SIG-M5 (cell line): ENCODE results near the gene PROSER2.
"Not testable (repeated sequence)": the region's sequence is repeated elsewhere in the genome, so short reads cannot be mapped to it uniquely, and the experiment has no call there.

Experiments used
- DNase-seq: peaks from one replicate; lab custom pipeline; 2025; lab: John Stamatoyannopoulos, UW

PROSER2 gene

GRCh38 chr10:11886138-11886474 is 63.0 kb downstream of the PROSER2 start:
- no peak for DNase-seq

GRCh38 chr10:11886851-11887250 is 63.7 kb downstream of the PROSER2 start:
- DNase-seq, result no peak

- DNase-seq, result no peak
Observed at GRCh38 chr10:11887381-11888227, 64.4 kb downstream of the PROSER2 start.

GRCh38 chr10:11889263-11889662 is 66.1 kb downstream of the PROSER2 start:
- DNase-seq, result not testable (repeated sequence)

GRCh38 chr10:11891776-11892486 is 68.8 kb downstream of the PROSER2 start:
- DNase-seq, result no peak

- no peak for DNase-seq
Observed at GRCh38 chr10:11893749-11894278, 70.7 kb downstream of the PROSER2 start.

GRCh38 chr10:11894381-11895107 is 71.4 kb downstream of the PROSER2 start:
- DNase-seq, result no peak

GRCh38 chr10:11895108-11895466 is 71.9 kb downstream of the PROSER2 start:
- no peak for DNase-seq

- DNase-seq, result no peak
Observed at GRCh38 chr10:11895598-11895997, 72.4 kb downstream of the PROSER2 start.

GRCh38 chr10:11896549-11897200 is 73.5 kb downstream of the PROSER2 start:
- no peak for DNase-seq

GRCh38 chr10:11898033-11898371 is 74.8 kb downstream of the PROSER2 start:
- DNase-seq, result no peak

GRCh38 chr10:11898372-11899066 is 75.4 kb downstream of the PROSER2 start:
- no peak for DNase-seq

- DNase-seq, result no peak
Observed at GRCh38 chr10:11899067-11899876, 76.1 kb downstream of the PROSER2 start.

- DNase-seq, result no peak
Observed at GRCh38 chr10:11901036-11901301, 77.8 kb downstream of the PROSER2 start.

GRCh38 chr10:11901454-11901832 is 78.3 kb downstream of the PROSER2 start:
- no peak for DNase-seq

GRCh38 chr10:11901833-11902475 is 78.8 kb downstream of the PROSER2 start:
- DNase-seq, result no peak

GRCh38 chr10:11902646-11903045 is 79.5 kb downstream of the PROSER2 start:
- no peak for DNase-seq

- no peak for DNase-seq
Observed at GRCh38 chr10:11906714-11907113, 83.6 kb downstream of the PROSER2 start.

GRCh38 chr10:11907914-11908313 is 84.8 kb downstream of the PROSER2 start:
- no peak for DNase-seq

GRCh38 chr10:11908536-11908935 is 85.4 kb downstream of the PROSER2 start:
- DNase-seq, result no peak

- DNase-seq, result no peak
Observed at GRCh38 chr10:11908991-11909390, 85.8 kb downstream of the PROSER2 start.
